HepG2 (cell line): ENCODE measurements around the gene ELP5. TPM values are rescaled to one million over a fixed set of nuclear protein-coding genes. Genes with fewer than 3 reads are reported as not detected.

ENCODE experiments used
- ARNTL ChIP-seq: sonication (generic); formaldehyde crosslinking; IDR thresholded peaks from 2 replicates; pipeline ENCODE4 v1.4.0; 2020; ENCODE audit warnings: mild to moderate bottlenecking, missing genetic modification reagents
- ATF4 ChIP-seq, 2 experiments: fragments of 450-650 bp in 1 of 2; sonication (generic) in 1 of 2; formaldehyde crosslinking; IDR thresholded peaks; 2 replicates each; pipeline versions ENCODE4 v1.5.0 to v1.8.0; 2020 to 2022; ENCODE audit warnings: mild to moderate bottlenecking in 1 of 2, missing genetic modification reagents in 1 of 2
- BCLAF1 ChIP-seq: fragments of 450-650 bp; IDR thresholded peaks from 2 replicates; pipeline ENCODE4 v1.6.1; 2017; ENCODE audit warnings: mild to moderate bottlenecking
- CBX5 ChIP-seq: sonication (generic); formaldehyde crosslinking; IDR thresholded peaks from 2 replicates; pipeline ENCODE4 v1.4.0; 2020; ENCODE audit warnings: missing genetic modification reagents, borderline replicate concordance
- CCAR2 ChIP-seq: fragments of 200-400 bp; formaldehyde crosslinking; optimal IDR thresholded peaks from 2 replicates; pipeline ENCODE3; 2018; ENCODE audit warnings: low read depth, mild to moderate bottlenecking, low read length, moderate library complexity
- CREB1 ChIP-seq, 2 experiments: fragments of 450-650 bp in 1 of 2; IDR thresholded peaks; 2 replicates each; pipeline ENCODE4 v1.6.1; 2016 to 2017; ENCODE audit warnings: control low read depth in 1 of 2, mild to moderate bottlenecking in 1 of 2, missing compliant biosample characterization in 1 of 2, missing genetic modification characterization in 1 of 2
- CREB3 ChIP-seq: sonication (generic); formaldehyde crosslinking; IDR thresholded peaks from 2 replicates; pipeline ENCODE4 v1.5.0; 2020; ENCODE audit warnings: missing genetic modification reagents
- EP300 ChIP-seq, 3 experiments: sonication (generic) in 1 of 3; formaldehyde crosslinking in 1 of 3; IDR thresholded peaks; 2 replicates each; pipeline versions ENCODE4 v1.5.1 to v1.6.1; 2011 to 2020; ENCODE audit warnings: low read depth in 2 of 3, low read length in 2 of 3, borderline replicate concordance in 1 of 3, improper control_type of control experiment in 1 of 3, mild to moderate bottlenecking in 1 of 3, missing genetic modification reagents in 1 of 3, moderate library complexity in 1 of 3
- FOXK1 ChIP-seq: sonication (generic); formaldehyde crosslinking; IDR thresholded peaks from 2 replicates; pipeline ENCODE4 v1.4.0; 2020; ENCODE audit warnings: low read depth, missing genetic modification reagents, borderline replicate concordance
- ISL2 ChIP-seq: sonication (generic); formaldehyde crosslinking; IDR thresholded peaks from 2 replicates; pipeline ENCODE4 v1.5.0; 2020; ENCODE audit warnings: missing genetic modification reagents
- NCOA1 ChIP-seq: sonication (generic); formaldehyde crosslinking; IDR thresholded peaks from 2 replicates; pipeline ENCODE4 v1.9.0; 2021; ENCODE audit warnings: missing genetic modification reagents
- NR2F2 ChIP-seq: IDR thresholded peaks from 2 replicates; pipeline ENCODE4 v1.6.1; 2012; ENCODE audit warnings: low read depth, inconsistent platforms, borderline replicate concordance
- PRDM4 ChIP-seq: sonication (generic); formaldehyde crosslinking; IDR thresholded peaks from 2 replicates; pipeline ENCODE4 v1.9.0; 2021; ENCODE audit warnings: missing genetic modification reagents, borderline replicate concordance
- SRSF4 ChIP-seq: fragments of 200-400 bp; formaldehyde crosslinking; IDR thresholded peaks from one replicate; pipeline ENCODE4 v1.6.1; 2018; ENCODE audit warnings: mild to moderate bottlenecking, low read depth, low read length, moderate library complexity; ENCODE audit not compliant: poor library complexity, severe bottlenecking
- SRSF9 ChIP-seq: fragments of 200-400 bp; formaldehyde crosslinking; IDR thresholded peaks from 2 replicates; pipeline ENCODE4 v1.6.1; 2018; ENCODE audit warnings: borderline replicate concordance, mild to moderate bottlenecking, low read depth, low read length; ENCODE audit not compliant: insufficient read depth, poor library complexity, severe bottlenecking
- THAP11 ChIP-seq: IDR thresholded peaks from 2 replicates; pipeline ENCODE4 v1.6.1; 2016; ENCODE audit warnings: missing biosample characterization, missing genetic modification reagents
- ZBTB7B ChIP-seq: sonication (generic); formaldehyde crosslinking; IDR thresholded peaks from 2 replicates; pipeline ENCODE4 v1.4.0; 2020; ENCODE audit warnings: missing genetic modification reagents
- ZNF44 ChIP-seq: sonication (generic); formaldehyde crosslinking; IDR thresholded peaks from 2 replicates; pipeline ENCODE4 v1.5.1; 2020; ENCODE audit warnings: mild to moderate bottlenecking, missing genetic modification reagents
- ZNF580 ChIP-seq: IDR thresholded peaks from 2 replicates; pipeline ENCODE4 v1.6.1; 2016; ENCODE audit warnings: low read depth, borderline replicate concordance
- polyA plus RNA-seq, 8 experiments: library from polyadenylated mRNA; depleted of rRNA in 3 of 8; stranded (reverse) in 7 of 8; unstranded in 1 of 8; fragments of >200 nt; fragmentation: Illumina TruSeq in 4 of 8; extraction: Trizol in 4 of 8; gene quantifications; 2 replicates each; pipeline versions ENCODE4 v1.2.1 to v1.2.3, GENCODE V29; 2011 to 2016; ENCODE audit warnings: low read depth in 4 of 8, missing spikeins in 1 of 8, mixed read lengths in 1 of 8; ENCODE audit not compliant: insufficient read depth in 1 of 8
- total RNA-seq, 5 experiments: library from RNA; depleted of rRNA; stranded (reverse); fragments of >200 nt; fragmentation: Illumina TruSeq; extraction: Trizol; gene quantifications; 2 replicates each; pipeline ENCODE4 v1.2.3, GENCODE V29; 2016; ENCODE audit warnings: low read depth in 1 of 5

Gene ELP5
- total and polyA plus RNA-seq, 2 of the 13 experiments (the other 11 are each of a cell fraction or from before 2014, with no cell fraction given), result 67.6 to 69.8 TPM

GRCh38 chr17:7234083-7234951 lies 17.7 kb upstream of the ELP5 start, which contains the start of gene DVL2 (continued):
- TF ChIP-seq SRSF4 (no peak), ZNF580 (CRISPR knock-in tag) (peak; percentile 59; the same call in 1 of the 2 replicates), FOXK1 (CRISPR knock-in tag) (peak; percentile 82; the same call in 1 of the 2 replicates), NCOA1 (CRISPR knock-in tag) (no peak), CBX5 (CRISPR knock-in tag) (peak; percentile 71; the same call in 1 of the 2 replicates), SRSF9 (no peak), THAP11 (CRISPR knock-in tag) (peak; percentile 93), ATF4 (CRISPR knock-in tag; IDR thresholded peaks at IDR 0.05) (no peak; a peak in 2 of 4 replicates), EP300 (IDR thresholded peaks at IDR 0.05; ENCODE audit: low read depth in 2 of 2, low read length in 2 of 2) (peak in 1 of 2 experiments; percentile 56; a peak in 2 of 4 replicates), EP300 (CRISPR knock-in tag; IDR thresholded peaks at IDR 0.05; ENCODE audit: borderline replicate concordance) (peak; percentile 74), CREB3 (CRISPR knock-in tag) (0 out of 2 replicates have a peak, but pooled peaks have one; percentile 57), CREB1 (IDR thresholded peaks at IDR 0.05) (peak; percentile 57; the same call in 1 of the 2 replicates), CREB1 (CRISPR knock-in tag; IDR thresholded peaks at IDR 0.05) (no peak), ZNF44 (no peak), CCAR2 (no peak), NR2F2 (no peak), PRDM4 (CRISPR knock-in tag) (no peak), ZBTB7B (CRISPR knock-in tag) (peak; percentile 70), ARNTL (CRISPR knock-in tag) (peak; percentile 92), ISL2 (peak; percentile 56; the same call in 1 of the 2 replicates), BCLAF1 (no peak)
